HEK293T (cell line): Measurements from ENCODE around the gene PCF11.

Experiments
- ARNT ChIP-seq: fragments of 450-650 bp; IDR thresholded peaks from 2 replicates; pipeline ENCODE4 v1.6.1; 2017; ENCODE audit warnings: mild to moderate bottlenecking
- BHLHE40 ChIP-seq: fragments of 450-650 bp; IDR thresholded peaks from 2 replicates; pipeline ENCODE4 v1.6.1; 2016; ENCODE audit warnings: mild to moderate bottlenecking, moderate library complexity, borderline replicate concordance
- CTBP1 ChIP-seq: fragments of 450-650 bp; IDR thresholded peaks from 2 replicates; pipeline ENCODE4 v1.6.1; 2016; ENCODE audit warnings: borderline replicate concordance
- ELF4 ChIP-seq: fragments of 450-650 bp; IDR thresholded peaks from 2 replicates; pipeline ENCODE4 v1.6.1; 2017; ENCODE audit warnings: antibody characterized with exemption
- FOXA1 ChIP-seq: fragments of 450-650 bp; IDR thresholded peaks from 2 replicates; pipeline ENCODE4 v1.6.1; 2016; ENCODE audit warnings: mild to moderate bottlenecking
- FOXK2 ChIP-seq: fragments of 450-650 bp; IDR thresholded peaks from 2 replicates; pipeline ENCODE4 v1.6.1; 2016; ENCODE audit warnings: mild to moderate bottlenecking
- HDGF ChIP-seq: fragments of 450-650 bp; IDR thresholded peaks from 2 replicates; pipeline ENCODE4 v1.6.1; 2017; ENCODE audit warnings: antibody characterized with exemption, borderline replicate concordance
- L3MBTL2 ChIP-seq: fragments of 450-650 bp; conservative IDR thresholded peaks from 2 replicates; pipeline ENCODE4 v1.6.1; 2016; ENCODE audit warnings: mild to moderate bottlenecking
- LEF1 ChIP-seq: fragments of 450-650 bp; IDR thresholded peaks from 2 replicates; pipeline ENCODE4 v1.6.1; 2017; ENCODE audit warnings: mild to moderate bottlenecking, borderline replicate concordance
- PKNOX1 ChIP-seq: fragments of 450-650 bp; IDR thresholded peaks from 2 replicates; pipeline ENCODE4 v1.6.1; 2016
- SP1 ChIP-seq: fragments of 450-650 bp; IDR thresholded peaks from 2 replicates; pipeline ENCODE4 v1.6.1; 2017
- SUZ12 ChIP-seq: fragments of 450-650 bp; IDR thresholded peaks from 2 replicates; pipeline ENCODE4 v1.6.1; 2016; ENCODE audit warnings: mild to moderate bottlenecking
- TARDBP ChIP-seq: fragments of 450-650 bp; IDR thresholded peaks from 2 replicates; pipeline ENCODE4 v1.6.1; 2016
- ZNF384 ChIP-seq: fragments of 450-650 bp; IDR thresholded peaks from 2 replicates; pipeline ENCODE4 v1.6.1; 2016

- no peak for TF ChIP-seq SUZ12
- TF ChIP-seq HDGF, result no peak
- no peak for TF ChIP-seq TARDBP
- TF ChIP-seq SP1, result no peak
- no peak for TF ChIP-seq FOXK2
- TF ChIP-seq BHLHE40, result no peak
- TF ChIP-seq ARNT, result no peak
- TF ChIP-seq PKNOX1, result no peak
- TF ChIP-seq FOXA1, result no peak
- TF ChIP-seq CTBP1, result no peak
- no peak for TF ChIP-seq ELF4
- no peak for TF ChIP-seq L3MBTL2
- TF ChIP-seq LEF1, result no peak
- no peak for TF ChIP-seq ZNF384
Observed at GRCh38 chr11:83122050-83122449, 34.9 kb upstream of the PCF11 start.
